HK-2 (cell line): ENCODE measurements around the gene THOC2.
"Not testable (repeated sequence)": the region's sequence is repeated elsewhere in the genome, so short reads cannot be mapped to it uniquely, and the experiment has no call there.

ENCODE experiments used
- DNase-seq: peaks from one replicate; pipeline ENCODE4 v3.0.0-alpha.2; 2018; ENCODE audit not compliant: unreplicated experiment

THOC2 gene

DNA sequence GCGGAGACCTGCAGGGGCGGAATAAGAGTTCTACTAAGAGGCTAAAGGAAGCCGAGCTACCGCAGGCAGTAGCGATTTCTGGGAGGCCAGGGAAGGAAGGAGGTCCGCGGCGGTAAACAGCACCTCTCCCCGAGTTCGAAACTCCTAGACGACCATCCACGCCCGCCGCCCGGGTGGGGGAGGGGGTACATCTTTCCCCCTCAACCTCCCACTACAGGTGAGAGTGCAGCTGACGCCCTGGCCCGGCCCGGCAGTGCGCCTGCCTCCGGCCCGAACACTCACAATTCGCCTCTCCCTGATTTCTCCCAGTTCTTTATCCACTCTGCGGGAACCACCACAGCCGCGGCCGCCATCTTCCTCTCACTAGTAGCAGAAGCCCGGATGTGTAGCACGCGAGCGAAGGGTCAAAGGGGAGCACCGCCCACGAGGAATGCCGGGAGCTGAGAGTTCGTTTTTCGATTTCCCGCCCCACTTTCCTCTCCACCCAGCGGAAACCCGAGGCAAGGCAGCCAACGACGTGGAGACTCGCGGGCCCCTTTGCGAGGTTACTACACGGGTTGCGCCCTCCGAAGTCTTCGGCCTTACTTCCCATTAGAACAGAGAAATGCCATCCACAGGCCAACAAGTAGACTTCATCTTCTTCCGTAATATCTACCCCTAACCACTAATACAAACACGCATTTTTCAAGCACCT, at the start of gene THOC2:
THOC2 (minus strand) TSS at position 383 of the 694 bp plus-strand sequence; CDS start at position 353, 30 bp downstream.
- peak; percentile 85 for DNase-seq

DNA sequence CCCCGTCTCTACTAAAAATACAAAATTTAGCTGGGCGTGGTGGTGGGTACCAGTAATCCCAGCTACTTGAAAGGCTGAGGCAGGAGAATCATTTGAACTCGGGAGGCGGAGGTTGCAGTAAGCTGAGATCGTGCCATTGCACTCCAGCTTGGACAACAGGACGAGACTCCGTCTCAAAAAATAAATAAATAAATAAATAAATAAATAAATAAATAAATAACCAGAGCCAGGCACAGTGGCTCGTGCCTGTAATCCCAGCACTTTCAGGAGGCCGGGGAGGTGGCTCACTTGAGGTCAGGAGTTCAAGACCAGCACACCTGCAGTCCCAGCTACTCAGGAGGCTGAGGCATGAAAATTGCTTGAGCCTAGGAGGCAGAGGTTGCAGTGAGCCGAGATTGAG, 48.9 kb upstream of the THOC2 start:
- not testable (repeated sequence) for DNase-seq

- DNase-seq = no peak
Measured at GRCh38 chrX:123779908-123780396, 47.1 kb upstream of the THOC2 start.

DNA sequence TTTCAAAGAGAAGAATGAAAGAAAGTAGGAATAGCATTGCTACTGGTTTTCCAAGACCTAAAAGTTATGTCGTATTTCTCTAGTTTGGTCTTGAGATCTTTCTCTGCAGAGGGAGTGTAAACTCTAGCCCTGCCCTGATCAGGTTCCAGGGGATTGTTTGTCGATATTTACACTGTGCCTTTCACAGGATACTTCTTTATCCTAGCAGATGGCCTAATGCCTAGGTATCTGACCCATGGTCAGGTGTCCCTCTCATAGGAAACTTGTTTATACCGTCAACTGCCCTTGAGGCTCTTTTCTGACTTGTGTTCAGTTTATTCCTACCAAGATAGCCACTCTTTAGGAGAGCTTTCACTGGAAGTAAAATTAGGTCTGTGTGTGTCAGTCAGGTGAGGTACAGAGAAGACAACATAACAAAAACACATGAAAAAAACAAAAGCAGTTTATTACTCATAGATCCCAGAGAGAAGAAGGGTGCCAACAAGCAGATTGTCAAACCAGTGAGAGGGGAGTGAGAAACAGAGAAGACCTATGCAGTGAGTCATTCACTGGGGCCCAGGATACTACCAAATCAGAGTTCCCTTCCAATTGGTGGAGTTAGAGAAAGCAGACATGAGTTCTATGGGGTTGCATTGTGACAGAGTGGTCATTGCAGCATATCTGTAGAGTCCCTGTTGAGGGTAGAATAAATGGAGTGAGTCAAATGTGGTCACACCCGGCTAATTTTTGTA, 40.6 kb upstream of the THOC2 start:
- no peak for DNase-seq

DNA sequence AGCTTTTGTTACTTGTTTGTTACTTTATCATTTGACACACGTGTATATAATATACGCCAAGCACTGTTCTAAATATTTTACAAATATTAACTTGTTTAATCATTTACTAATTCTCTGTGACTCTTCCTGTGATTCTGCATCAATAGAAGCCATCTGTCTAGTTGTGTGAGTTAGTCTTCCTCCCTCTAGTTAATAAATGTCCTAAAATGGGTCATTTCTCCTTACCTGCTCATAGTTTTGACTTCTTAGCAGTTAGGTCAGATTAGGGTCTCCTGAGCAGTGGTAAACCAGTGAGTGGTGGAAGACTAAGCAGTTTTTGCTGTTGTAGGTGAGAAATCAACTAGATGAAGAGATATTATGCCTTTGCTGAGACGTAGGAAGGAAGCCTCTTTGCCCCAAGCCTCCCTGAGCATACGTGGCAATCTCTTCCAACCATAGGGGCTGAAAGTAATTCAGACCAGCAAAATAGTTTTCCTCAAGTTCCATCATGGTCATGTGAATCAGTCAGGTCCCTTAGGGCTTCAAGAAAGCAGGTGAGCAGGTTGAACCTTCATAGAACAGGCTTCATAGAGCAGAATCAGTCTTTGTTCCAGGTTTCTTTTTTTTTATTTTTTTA, 38.7 kb upstream of the THOC2 start:
- no peak for DNase-seq

GRCh38 chrX:123764967-123765871, 32.4 kb upstream of the THOC2 start:
- DNase-seq = peak; percentile 83

DNA sequence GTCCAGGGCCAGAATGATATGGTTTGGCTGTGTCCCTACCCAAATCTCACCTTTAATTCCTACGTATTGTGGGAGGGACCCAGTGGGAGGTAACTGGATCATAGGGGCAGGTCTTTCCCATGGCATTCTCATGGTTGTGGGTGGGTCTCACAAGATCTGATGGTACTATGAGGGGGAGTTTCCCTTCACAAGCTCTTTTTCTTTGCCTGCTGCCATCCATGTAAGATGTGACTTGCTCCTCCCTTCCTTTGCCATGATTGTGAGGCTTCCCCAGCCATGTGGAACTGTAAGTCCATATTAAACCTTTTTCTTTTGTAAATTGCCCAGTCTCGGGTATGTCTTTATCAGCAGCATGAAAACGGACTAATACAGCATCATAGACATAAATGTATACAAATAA, 27.0 kb upstream of the THOC2 start:
- DNase-seq = not testable (repeated sequence)

- not testable (repeated sequence) for DNase-seq
Measured at GRCh38 chrX:123757794-123758193, 24.9 kb upstream of the THOC2 start.

DNA sequence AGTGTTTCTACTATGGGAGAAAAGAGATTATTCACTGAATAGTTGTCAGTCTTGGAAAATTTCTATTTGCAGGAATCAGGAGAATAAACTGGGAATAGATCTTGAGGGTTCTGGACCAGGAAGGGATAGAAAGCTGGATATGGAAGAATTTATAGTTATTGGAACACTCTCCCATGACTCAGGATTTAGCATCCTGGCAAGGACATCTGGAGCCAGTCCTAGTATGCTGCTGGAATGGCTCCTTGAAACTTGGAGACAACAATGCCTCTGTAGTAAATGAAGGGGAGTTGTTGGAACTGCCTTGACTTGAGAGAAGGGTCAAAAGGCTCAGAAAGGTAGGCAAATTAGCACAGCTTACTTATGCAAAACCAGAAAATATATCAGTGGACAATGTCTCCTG, 23.5 kb upstream of the THOC2 start:
- DNase-seq = no peak

DNA sequence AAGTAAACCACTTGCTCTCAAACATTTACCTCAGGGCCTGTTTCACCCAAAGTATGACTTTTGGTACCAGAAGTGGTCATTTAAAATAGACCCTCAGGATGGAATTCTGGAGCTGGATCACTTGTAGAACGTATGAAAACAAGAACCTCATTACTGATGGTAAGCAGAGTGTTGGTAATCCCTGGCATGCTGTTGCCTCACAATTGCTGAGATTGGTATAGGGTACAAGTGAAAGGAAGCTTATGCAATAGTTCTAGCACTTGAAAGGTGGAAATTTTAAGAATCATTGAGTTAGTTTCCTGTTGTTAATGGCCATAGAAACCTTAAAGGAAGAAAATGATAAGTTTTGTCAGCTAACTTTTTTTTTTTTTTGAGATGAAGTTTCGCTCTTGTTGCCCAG, 22.3 kb upstream of the THOC2 start:
- DNase-seq = no peak

GRCh38 chrX:123753656-123754350, 21.0 kb upstream of the THOC2 start:
- DNase-seq = no peak

- DNase-seq = no peak
Measured at GRCh38 chrX:123749643-123750042, 16.8 kb upstream of the THOC2 start.

DNA sequence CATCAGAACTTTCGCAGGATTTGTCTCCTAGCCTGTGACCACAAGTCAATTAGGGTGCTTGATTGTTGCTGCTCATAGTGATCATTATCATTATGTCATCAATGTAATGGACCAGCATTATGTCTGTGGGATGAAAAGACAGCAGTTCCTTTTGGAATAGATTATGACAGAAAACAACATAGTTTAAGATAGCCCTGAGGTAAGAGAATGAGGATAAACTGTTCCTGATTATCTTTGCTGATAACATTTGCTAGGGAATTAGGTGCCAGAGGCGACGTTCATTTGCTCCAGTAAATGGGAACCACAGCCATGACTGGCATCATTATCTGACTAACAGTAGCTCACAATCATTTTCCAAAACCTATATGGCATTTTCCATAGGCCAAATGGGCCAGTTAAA, 12.7 kb upstream of the THOC2 start:
- DNase-seq = no peak

DNA sequence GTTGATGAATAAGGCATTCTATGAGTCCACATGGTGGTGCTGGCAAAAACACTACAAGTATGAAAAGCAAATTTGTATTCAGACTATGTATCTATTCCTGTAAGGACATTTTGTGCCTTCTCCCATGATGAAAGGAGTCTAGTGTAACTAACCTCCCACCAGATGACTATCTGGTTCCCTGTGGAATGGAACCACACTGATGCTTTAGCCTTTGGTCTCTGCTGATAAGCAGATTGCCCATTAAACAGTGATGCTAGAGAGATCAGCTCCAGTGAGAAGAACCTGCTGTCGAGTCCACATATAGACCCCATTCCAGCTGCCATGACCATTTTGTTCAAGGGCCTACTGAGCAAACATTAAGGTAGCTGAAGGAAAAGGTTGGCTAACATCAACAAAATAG, 10.5 kb upstream of the THOC2 start:
- DNase-seq = no peak

GRCh38 chrX:123742440-123742839, 9.6 kb upstream of the THOC2 start:
- no peak for DNase-seq

- no peak for DNase-seq
Measured at GRCh38 chrX:123740536-123740935, 7.7 kb upstream of the THOC2 start.

- no peak for DNase-seq
Measured at GRCh38 chrX:123740006-123740405, 7.2 kb upstream of the THOC2 start.

GRCh38 chrX:123739474-123739873, 6.6 kb upstream of the THOC2 start:
- no peak for DNase-seq

DNA sequence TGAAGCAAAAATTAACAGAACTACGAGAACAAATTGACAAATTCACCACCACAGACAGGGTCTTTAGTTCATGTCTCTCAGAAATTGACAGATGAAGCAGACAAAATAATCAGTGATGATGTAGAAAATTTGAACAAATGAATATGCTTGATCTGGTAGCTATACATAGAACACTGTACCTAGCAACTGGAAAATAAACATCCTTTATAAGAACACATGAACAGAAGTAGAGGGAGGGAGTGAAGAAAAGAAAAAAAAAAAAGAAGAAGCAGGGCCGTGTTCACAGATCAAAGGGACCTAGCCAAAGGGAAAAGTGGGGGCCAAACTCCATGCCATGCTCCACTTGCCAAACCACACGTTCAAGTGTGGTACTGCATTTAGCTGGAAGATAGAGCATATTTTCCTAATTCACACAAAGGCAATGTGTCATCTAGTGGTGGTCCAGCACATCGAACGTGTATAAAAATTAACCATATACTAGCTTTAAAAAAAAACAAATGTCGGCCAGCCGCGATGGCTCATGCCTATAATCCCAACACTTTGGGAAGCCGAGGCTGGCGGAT, 5.6 kb upstream of the THOC2 start:
- peak; percentile 33 for DNase-seq

GRCh38 chrX:123736333-123736921, 3.6 kb upstream of the THOC2 start:
- no peak for DNase-seq
